ENCODE measurements around the gene KRTAP4-1.

DNA sequence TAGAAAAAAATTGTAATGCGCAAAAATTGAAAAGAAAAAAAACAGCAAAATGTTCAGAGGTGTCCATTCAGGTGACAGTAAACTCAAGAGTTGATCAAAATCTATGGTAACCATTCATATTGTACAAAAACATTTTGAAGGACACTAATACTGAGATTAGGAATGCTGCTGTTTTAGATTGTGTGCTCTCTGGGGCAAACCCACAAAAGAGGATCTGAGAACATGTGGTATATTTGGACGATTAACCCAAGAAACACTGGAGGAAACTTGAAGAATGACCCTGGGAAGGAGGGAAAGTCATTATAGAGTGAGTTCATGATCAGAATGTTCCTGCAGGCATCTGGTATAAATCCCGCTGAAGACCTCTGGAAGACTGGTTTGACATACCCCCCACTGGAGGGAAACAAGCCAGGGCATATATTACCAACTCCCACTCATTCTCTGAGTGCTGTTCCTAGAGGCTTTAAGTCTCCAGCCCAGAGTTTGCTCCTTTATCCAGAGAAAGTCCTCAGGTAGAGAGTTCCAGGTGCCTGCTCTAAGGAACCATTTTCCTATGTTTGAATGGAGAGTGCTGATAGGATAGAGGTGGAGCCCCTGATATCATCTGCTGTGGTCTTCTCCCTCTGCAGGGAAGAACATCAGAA lies 7.8 kb downstream of the KRTAP4-1 start:
- TF ChIP-seq MIER3 (CRISPR knock-in tag; IDR thresholded peaks at IDR 0.05; ENCODE audit: borderline replicate concordance) = no peak
- no peak for TF ChIP-seq ZNF749 (CRISPR knock-in tag; IDR thresholded peaks at IDR 0.05; ENCODE audit: borderline replicate concordance)
- TF ChIP-seq, protein P1, sequence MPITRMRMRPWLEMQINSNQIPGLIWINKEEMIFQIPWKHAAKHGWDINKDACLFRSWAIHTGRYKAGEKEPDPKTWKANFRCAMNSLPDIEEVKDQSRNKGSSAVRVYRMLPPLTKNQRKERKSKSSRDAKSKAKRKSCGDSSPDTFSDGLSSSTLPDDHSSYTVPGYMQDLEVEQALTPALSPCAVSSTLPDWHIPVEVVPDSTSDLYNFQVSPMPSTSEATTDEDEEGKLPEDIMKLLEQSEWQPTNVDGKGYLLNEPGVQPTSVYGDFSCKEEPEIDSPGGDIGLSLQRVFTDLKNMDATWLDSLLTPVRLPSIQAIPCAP (CRISPR knock-in tag; IDR thresholded peaks at IDR 0.05; ENCODE audit: low read depth) = no peak
- TF ChIP-seq FOXM1 (CRISPR knock-in tag; IDR thresholded peaks at IDR 0.05) = no peak
- no peak for TF ChIP-seq ZBTB8A (CRISPR knock-in tag; IDR thresholded peaks at IDR 0.05; ENCODE audit: borderline replicate concordance, low read depth)
- no peak for TF ChIP-seq BHLHE40 (IDR thresholded peaks at IDR 0.05; ENCODE audit: low read length)
- TF ChIP-seq, protein P2, sequence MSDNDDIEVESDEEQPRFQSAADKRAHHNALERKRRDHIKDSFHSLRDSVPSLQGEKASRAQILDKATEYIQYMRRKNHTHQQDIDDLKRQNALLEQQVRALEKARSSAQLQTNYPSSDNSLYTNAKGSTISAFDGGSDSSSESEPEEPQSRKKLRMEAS (IDR thresholded peaks at IDR 0.05) = no peak
- no peak for TF ChIP-seq ELF4 (CRISPR knock-in tag; IDR thresholded peaks at IDR 0.05; ENCODE audit: borderline replicate concordance)
- no peak for TF ChIP-seq SP2 (CRISPR knock-in tag; IDR thresholded peaks at IDR 0.05)
- TF ChIP-seq DNMT1 (CRISPR knock-in tag; IDR thresholded peaks at IDR 0.05) = no peak
- no peak for TF ChIP-seq SUZ12 (IDR thresholded peaks at IDR 0.05; ENCODE audit: low read depth, low read length)
- no peak for TF ChIP-seq ZNF589 (CRISPR knock-in tag; conservative IDR thresholded peaks at IDR 0.05)
- no peak for TF ChIP-seq ZNF143 (CRISPR knock-in tag; IDR thresholded peaks at IDR 0.05)

All from HepG2 (cell line).